HG03575 (cell line): ENCODE results near the gene OR3A2.
"Not testable (repeated sequence)": the region's sequence is repeated elsewhere in the genome, so short reads cannot be mapped to it uniquely, and the experiment has no call there.

Experiments used
- ATAC-seq: cut with Tn5 transposase; IDR thresholded peaks from one replicate; pipeline ENCODE4 v1.9.1; 2021; ENCODE audit not compliant: unreplicated experiment, insufficient number of reproducible peaks, low FRiP score; ENCODE audit errors: extremely low read depth

The OR3A2 gene

GRCh38 chr17:3308603-3309002 is 77.5 kb downstream of the OR3A2 start:
- ATAC-seq: no peak

- ATAC-seq: no peak
These were observed 87.8 kb downstream of the OR3A2 start, which contains the start of gene OR3A1 for GRCh38 chr17:3298260-3298659. OR3A1 (minus strand) TSS chr17:3298360; CDS start chr17:3292582, 5,778 bp downstream.

- no peak for ATAC-seq
These were observed 90.5 kb downstream of the OR3A2 start for GRCh38 chr17:3295632-3296031.

- ATAC-seq: not testable (repeated sequence)
These were observed 92.6 kb downstream of the OR3A2 start for GRCh38 chr17:3293548-3293947.

GRCh38 chr17:3282901-3283300 is 103.2 kb downstream of the OR3A2 start:
- ATAC-seq: no peak

- ATAC-seq: no peak
These were observed 110.0 kb downstream of the OR3A2 start for GRCh38 chr17:3276126-3276525.

GRCh38 chr17:3271072-3271848 is 114.8 kb downstream of the OR3A2 start:
- ATAC-seq: no peak

- no peak for ATAC-seq
These were observed 125.5 kb downstream of the OR3A2 start for GRCh38 chr17:3260600-3260999.

- no peak for ATAC-seq
These were observed 125.9 kb downstream of the OR3A2 start for GRCh38 chr17:3260163-3260562.

- ATAC-seq: no peak
These were observed 129.5 kb downstream of the OR3A2 start for GRCh38 chr17:3256575-3256974.

GRCh38 chr17:3249013-3249412 is 137.1 kb downstream of the OR3A2 start:
- not testable (repeated sequence) for ATAC-seq

GRCh38 chr17:3244841-3245240 is 141.3 kb downstream of the OR3A2 start:
- not testable (repeated sequence) for ATAC-seq

GRCh38 chr17:3241044-3241443 is 145.1 kb downstream of the OR3A2 start:
- not testable (repeated sequence) for ATAC-seq

GRCh38 chr17:3238685-3239084 is 147.4 kb downstream of the OR3A2 start:
- not testable (repeated sequence) for ATAC-seq

GRCh38 chr17:3232300-3232699 is 153.8 kb downstream of the OR3A2 start:
- not testable (repeated sequence) for ATAC-seq
